Measurements from ENCODE around the gene MRPS15. TPM values are rescaled to one million over a fixed set of nuclear protein-coding genes. Genes with fewer than 3 reads are reported as not detected.

Gene MRPS15
- polyA plus RNA-seq, 3 donors = 36.2 to 68.1 (median 66.4) TPM

GRCh38 chr1:36464605-36465393 lies 615 bp upstream of the MRPS15 start:
- Histone ChIP-seq H3K9ac (ENCODE audit: insufficient read depth, low read length, poor library complexity, severe bottlenecking) (peak overlapping the region; percentile 81), H3K27ac (ENCODE audit: low read depth in 1 of 2, low read length in 2 of 2) (peak overlapping the region; percentile 91 to 99), H3K4me1 (ENCODE audit: control insufficient read depth in 1 of 2, insufficient read depth in 2 of 2, low read length in 2 of 2) (peaks cover 31 to 33% of the 10 kb centered on the region in 2 donors), H3K9me3 (replicated peaks in 1 of 2; ENCODE audit: control insufficient read depth in 1 of 2, insufficient read depth in 1 of 2, low read length in 2 of 2) (no peaks in the 10 kb centered on the region), H3K27me3 (ENCODE audit: control insufficient read depth in 2 of 2, insufficient read depth in 2 of 2, low read length in 2 of 2) (no peaks in the 10 kb centered on the region), H4K20me1 (ENCODE audit: insufficient read depth, low read length) (peaks cover 11% of the 10 kb centered on the region), H2AFZ (ENCODE audit: insufficient read depth, low read depth, low read length, poor library complexity, severe bottlenecking) (peak overlapping the region; percentile 94), H3K4me3 (replicated peaks in 1 of 3; ENCODE audit: low read depth in 2 of 3, low read length in 3 of 3) (peak overlapping the region; percentile 35 to 99 (median 88)), H3K36me3 (replicated peaks in 1 of 2; ENCODE audit: control insufficient read depth in 1 of 2, insufficient read depth in 2 of 2, low read length in 2 of 2) (peaks cover 51 to 67% of the 10 kb centered on the region in 2 donors), H3K79me2 (ENCODE audit: insufficient read depth, low read length) (peaks cover 9% of the 10 kb centered on the region), H3K4me2 (replicated peaks; ENCODE audit: extremely low read depth, low read length, poor library complexity, severe bottlenecking) (peak overlapping the region; percentile 90)
- H3K27ac Mint-ChIP-seq = peak overlapping the region; percentile 93 to 98 (median 96)
- peaks cover 34% of the 10 kb centered on the region for H3K4me1 Mint-ChIP-seq
- WGBS (ENCODE audit: insufficient coverage) = 0% methylated on average over 4 of the region's 13 CpGs
- intact Hi-C loops (cut with micrococcal nuclease) = loop anchor here in 1 of 2 donors (2.0 kb wide), 1 partner anchor 22 kb away; no protein-coding TSS in a partner anchor
- no peak for DNase-seq
- H3K27me3 Mint-ChIP-seq (ENCODE audit: low read depth in 3 of 3) = peaks cover 0 to 4% (median 3%) of the 10 kb centered on the region in 3 donors
- H3K4me3 Mint-ChIP-seq = peak overlapping the region; percentile 92 to 98
- H3K36me3 Mint-ChIP-seq = peaks cover 62 to 70% of the 10 kb centered on the region in 2 donors
- no peak for TF ChIP-seq CTCF (IDR thresholded peaks at IDR 0.05)
- no peaks in the 10 kb centered on the region for H3K9me3 Mint-ChIP-seq

GRCh38 chr1:36463463-36463802 lies 751 bp downstream of the MRPS15 start:
- H3K79me2 ChIP-seq (ENCODE audit: insufficient read depth, low read length) = peaks cover 9% of the 10 kb centered on the region
- no peaks in the 10 kb centered on the region for H3K9me3 ChIP-seq (replicated peaks in 1 of 2; ENCODE audit: control insufficient read depth in 1 of 2, insufficient read depth in 1 of 2, low read length in 2 of 2)
- H3K9ac ChIP-seq (ENCODE audit: insufficient read depth, low read length, poor library complexity, severe bottlenecking) = peak overlapping the region; percentile 81
- peak overlapping the region; percentile 90 for H3K4me2 ChIP-seq (replicated peaks; ENCODE audit: extremely low read depth, low read length, poor library complexity, severe bottlenecking)
- peak overlapping the region; percentile 71 to 99 (median 88) for H3K4me3 ChIP-seq (replicated peaks in 1 of 3; ENCODE audit: low read depth in 2 of 3, low read length in 3 of 3)
- peaks cover 37 to 58% of the 10 kb centered on the region in 2 donors for H3K36me3 ChIP-seq (replicated peaks in 1 of 2; ENCODE audit: control insufficient read depth in 1 of 2, insufficient read depth in 2 of 2, low read length in 2 of 2)
- Mint-ChIP-seq H3K4me1 (peaks cover 45% of the 10 kb centered on the region), H3K4me3 (peak overlapping the region; percentile 92 to 98), H3K27ac (peak overlapping the region; percentile 90 to 98 (median 96)), H3K27me3 (ENCODE audit: low read depth in 3 of 3) (peaks cover 0 to 4% (median 3%) of the 10 kb centered on the region in 3 donors), H3K36me3 (peaks cover 63 to 67% of the 10 kb centered on the region in 2 donors), H3K9me3 (peaks cover 0 to 3% (median 0%) of the 10 kb centered on the region in 7 donors)
- H3K4me1 ChIP-seq (ENCODE audit: control insufficient read depth in 1 of 2, insufficient read depth in 2 of 2, low read length in 2 of 2) = peaks cover 41 to 46% of the 10 kb centered on the region in 2 donors
- intact Hi-C loops (cut with micrococcal nuclease) = no loop called here
- peaks cover 4% of the 10 kb centered on the region for H4K20me1 ChIP-seq (ENCODE audit: insufficient read depth, low read length)
- no peaks in the 10 kb centered on the region for H3K27me3 ChIP-seq (ENCODE audit: control insufficient read depth in 2 of 2, insufficient read depth in 2 of 2, low read length in 2 of 2)
- peak overlapping the region; percentile 91 to 99 for H3K27ac ChIP-seq (ENCODE audit: low read depth in 1 of 2, low read length in 2 of 2)
- TF ChIP-seq CTCF (IDR thresholded peaks at IDR 0.05) = no peak
- no peak for DNase-seq
- H2AFZ ChIP-seq (ENCODE audit: insufficient read depth, low read depth, low read length, poor library complexity, severe bottlenecking) = peak overlapping the region; percentile 94
- WGBS (ENCODE audit: insufficient coverage) = 25% methylated on average over 4 of the region's 6 CpGs

Measured in CD14-positive monocyte (primary cell).